ENCODE data around the gene RASL10B.
"Not testable (repeated sequence)": the region's sequence is repeated elsewhere in the genome, so short reads cannot be mapped to it uniquely, and the experiment has no call there.

- TF ChIP-seq, protein P1, sequence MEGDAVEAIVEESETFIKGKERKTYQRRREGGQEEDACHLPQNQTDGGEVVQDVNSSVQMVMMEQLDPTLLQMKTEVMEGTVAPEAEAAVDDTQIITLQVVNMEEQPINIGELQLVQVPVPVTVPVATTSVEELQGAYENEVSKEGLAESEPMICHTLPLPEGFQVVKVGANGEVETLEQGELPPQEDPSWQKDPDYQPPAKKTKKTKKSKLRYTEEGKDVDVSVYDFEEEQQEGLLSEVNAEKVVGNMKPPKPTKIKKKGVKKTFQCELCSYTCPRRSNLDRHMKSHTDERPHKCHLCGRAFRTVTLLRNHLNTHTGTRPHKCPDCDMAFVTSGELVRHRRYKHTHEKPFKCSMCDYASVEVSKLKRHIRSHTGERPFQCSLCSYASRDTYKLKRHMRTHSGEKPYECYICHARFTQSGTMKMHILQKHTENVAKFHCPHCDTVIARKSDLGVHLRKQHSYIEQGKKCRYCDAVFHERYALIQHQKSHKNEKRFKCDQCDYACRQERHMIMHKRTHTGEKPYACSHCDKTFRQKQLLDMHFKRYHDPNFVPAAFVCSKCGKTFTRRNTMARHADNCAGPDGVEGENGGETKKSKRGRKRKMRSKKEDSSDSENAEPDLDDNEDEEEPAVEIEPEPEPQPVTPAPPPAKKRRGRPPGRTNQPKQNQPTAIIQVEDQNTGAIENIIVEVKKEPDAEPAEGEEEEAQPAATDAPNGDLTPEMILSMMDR (IDR thresholded peaks at IDR 0.05) = not testable (repeated sequence)
- TF ChIP-seq EP300, POLR2A (IDR thresholded peaks at IDR 0.05): not testable (repeated sequence)
Measured at GRCh38 chr17:35703308-35703707, 28.1 kb upstream of the RASL10B start.

Data from sigmoid colon (tissue), 4 donors.